AG04449 (cell line): ENCODE data around the gene NGRN.

Experiments used
- CTCF ChIA-PET: fragments of 350-600 bp; formaldehyde crosslinking; extraction: SDS; loops from one replicate; lab custom pipeline; 2021; ENCODE audit warnings: antibody characterized with exemption; lab: Yijun Ruan, JAX
- POLR2A ChIA-PET: fragments of 400-600, 350-600 bp; formaldehyde crosslinking; extraction: SDS; loops from one replicate; lab custom pipeline; 2020; ENCODE audit warnings: antibody characterized with exemption, inconsistent platforms; lab: Yijun Ruan, JAX
- DNase-seq: peaks from one replicate; pipeline ENCODE4 v3.0.0-alpha.2; 2010; ENCODE audit warnings: low read depth, low spot score
- H3K4me3 ChIP-seq: 2 replicates; pipeline ENCODE4 v1.5.1; 2011; ENCODE audit warnings: low read depth, mild to moderate bottlenecking, control low read depth, low read length
- CTCF ChIP-seq: IDR thresholded peaks from one replicate; pipeline ENCODE4 v1.5.1; 2011; ENCODE audit warnings: mild to moderate bottlenecking, moderate library complexity, low read length, control low read depth, inconsistent platforms; ENCODE audit not compliant: insufficient read depth; ENCODE audit errors: missing control alignments

The NGRN gene

DNA sequence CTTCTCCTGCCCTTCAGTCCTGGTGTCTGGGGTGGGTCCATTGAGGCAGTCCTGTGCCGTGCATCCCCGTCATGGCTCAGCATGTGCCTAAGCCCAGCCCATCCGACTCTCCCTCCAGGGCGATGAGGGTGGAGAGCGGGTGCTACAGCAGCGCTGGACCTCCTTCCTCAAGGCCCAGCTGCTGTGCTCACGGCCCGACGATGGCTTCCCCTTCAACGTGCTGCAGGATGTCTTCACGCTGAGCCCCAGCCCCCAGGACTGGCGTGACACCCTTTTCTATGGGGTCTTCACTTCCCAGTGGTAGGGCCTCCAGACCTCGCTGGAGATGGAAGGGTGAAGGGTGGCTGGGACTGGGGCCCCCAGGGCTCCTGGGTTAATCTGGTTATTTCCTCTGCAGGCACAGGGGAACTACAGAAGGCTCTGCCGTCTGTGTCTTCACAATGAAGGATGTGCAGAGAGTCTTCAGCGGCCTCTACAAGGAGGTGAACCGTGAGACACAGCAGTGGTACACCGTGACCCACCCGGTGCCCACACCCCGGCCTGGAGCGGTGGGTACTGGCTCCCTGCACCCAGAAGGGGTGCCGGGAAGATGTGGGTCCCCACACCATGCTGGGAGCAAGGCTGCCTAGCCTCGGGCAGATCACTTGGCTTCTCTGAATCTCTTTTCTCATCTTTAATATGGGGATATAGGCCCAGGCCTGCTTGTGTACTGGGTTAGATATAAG is 41.9 kb upstream of the NGRN start:
- no peak for TF ChIP-seq CTCF
- ChIA-PET POLR2A (no interaction called here), CTCF (interaction anchor here (1.1 to 3.4 kb wide), 4 partner anchors 8 to 82 kb away, joined by 3 to 59 read pairs (median 22); partner anchors contain the start of genes CIB1 and GDPGP1)
- no peak overlapping the region for H3K4me3 ChIP-seq
- no peak for DNase-seq

DNA sequence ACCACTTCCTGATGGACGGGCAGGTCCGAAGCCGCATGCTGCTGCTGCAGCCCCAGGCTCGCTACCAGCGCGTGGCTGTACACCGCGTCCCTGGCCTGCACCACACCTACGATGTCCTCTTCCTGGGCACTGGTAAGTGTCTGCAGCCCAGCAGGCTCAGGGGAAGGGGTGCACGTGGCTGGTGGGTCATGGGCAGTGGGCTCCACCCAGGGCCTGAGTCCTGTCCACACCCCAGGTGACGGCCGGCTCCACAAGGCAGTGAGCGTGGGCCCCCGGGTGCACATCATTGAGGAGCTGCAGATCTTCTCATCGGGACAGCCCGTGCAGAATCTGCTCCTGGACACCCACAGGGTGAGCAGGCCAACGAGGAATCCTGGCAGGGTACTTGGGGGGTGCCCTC is 40.4 kb upstream of the NGRN start:
- ChIA-PET CTCF (no interaction called here), POLR2A (no interaction called here)
- H3K4me3 ChIP-seq = no peak overlapping the region
- no peak for DNase-seq
- TF ChIP-seq CTCF = no peak

- no peak overlapping the region for H3K4me3 ChIP-seq
- ChIA-PET CTCF (no interaction called here), POLR2A (no interaction called here)
- no peak for DNase-seq
- TF ChIP-seq CTCF = no peak
Measured at GRCh38 chr15:90225504-90226234, 39.8 kb upstream of the NGRN start.

- ChIA-PET POLR2A (no interaction called here), CTCF (interaction anchor here (0.9 to 1.7 kb wide), 2 partner anchors 10 to 13 kb away, joined by 3 to 10 read pairs; no protein-coding TSS in a partner anchor)
- no peak overlapping the region for H3K4me3 ChIP-seq
- no peak for DNase-seq
- no peak for TF ChIP-seq CTCF
Measured at GRCh38 chr15:90227336-90227735, 38.1 kb upstream of the NGRN start.

- DNase-seq = no peak
- ChIA-PET CTCF (interaction anchor here (0.9 to 1.7 kb wide), 2 partner anchors 10 to 13 kb away, joined by 3 to 10 read pairs; no protein-coding TSS in a partner anchor), POLR2A (no interaction called here)
Measured at GRCh38 chr15:90227816-90228772, 37.4 kb upstream of the NGRN start.

More at GRCh38 chr15:90227816-90228772, 37.4 kb upstream of the NGRN start:
- TF ChIP-seq CTCF = no peak
- no peak overlapping the region for H3K4me3 ChIP-seq
